Memory B cell (primary cell): ENCODE results near the gene DMXL1.
A peak's percentile ranks its signal among the peaks of the same experiment; 100 is the strongest.

ENCODE experiments used
- ATAC-seq: fragments of 150-1000 bp; cut with Tn5 transposase; 2 replicates; pipeline ENCODE4 v1.10.0; 2021; ENCODE audit warnings: low read depth, mild to moderate bottlenecking, moderate library complexity
- DNase-seq, 2 donors: peaks; one replicate each; pipeline ENCODE4 v3.0.0; 2022; ENCODE audit warnings: low spot score in 2 of 2
- H3K27ac Mint-ChIP-seq: one replicate; pipeline ENCODE4 v1.8.0; 2022; ENCODE audit warnings: mild to moderate bottlenecking, moderate library complexity, mixed read lengths
- H3K27me3 Mint-ChIP-seq: one replicate; pipeline ENCODE4 v1.8.0; 2022; ENCODE audit warnings: mixed read lengths
- H3K36me3 Mint-ChIP-seq: one replicate; pipeline ENCODE4 v1.8.0; 2022; ENCODE audit warnings: mild to moderate bottlenecking, mixed read lengths
- H3K4me1 Mint-ChIP-seq: one replicate; pipeline ENCODE4 v1.8.0; 2022; ENCODE audit warnings: mixed read lengths
- H3K4me3 Mint-ChIP-seq: one replicate; pipeline ENCODE4 v1.8.0; 2022; ENCODE audit warnings: mild to moderate bottlenecking, moderate library complexity, mixed read lengths
- H3K9me3 Mint-ChIP-seq: one replicate; pipeline ENCODE4 v1.8.0; 2022; ENCODE audit warnings: mixed read lengths

Gene DMXL1, protein sequence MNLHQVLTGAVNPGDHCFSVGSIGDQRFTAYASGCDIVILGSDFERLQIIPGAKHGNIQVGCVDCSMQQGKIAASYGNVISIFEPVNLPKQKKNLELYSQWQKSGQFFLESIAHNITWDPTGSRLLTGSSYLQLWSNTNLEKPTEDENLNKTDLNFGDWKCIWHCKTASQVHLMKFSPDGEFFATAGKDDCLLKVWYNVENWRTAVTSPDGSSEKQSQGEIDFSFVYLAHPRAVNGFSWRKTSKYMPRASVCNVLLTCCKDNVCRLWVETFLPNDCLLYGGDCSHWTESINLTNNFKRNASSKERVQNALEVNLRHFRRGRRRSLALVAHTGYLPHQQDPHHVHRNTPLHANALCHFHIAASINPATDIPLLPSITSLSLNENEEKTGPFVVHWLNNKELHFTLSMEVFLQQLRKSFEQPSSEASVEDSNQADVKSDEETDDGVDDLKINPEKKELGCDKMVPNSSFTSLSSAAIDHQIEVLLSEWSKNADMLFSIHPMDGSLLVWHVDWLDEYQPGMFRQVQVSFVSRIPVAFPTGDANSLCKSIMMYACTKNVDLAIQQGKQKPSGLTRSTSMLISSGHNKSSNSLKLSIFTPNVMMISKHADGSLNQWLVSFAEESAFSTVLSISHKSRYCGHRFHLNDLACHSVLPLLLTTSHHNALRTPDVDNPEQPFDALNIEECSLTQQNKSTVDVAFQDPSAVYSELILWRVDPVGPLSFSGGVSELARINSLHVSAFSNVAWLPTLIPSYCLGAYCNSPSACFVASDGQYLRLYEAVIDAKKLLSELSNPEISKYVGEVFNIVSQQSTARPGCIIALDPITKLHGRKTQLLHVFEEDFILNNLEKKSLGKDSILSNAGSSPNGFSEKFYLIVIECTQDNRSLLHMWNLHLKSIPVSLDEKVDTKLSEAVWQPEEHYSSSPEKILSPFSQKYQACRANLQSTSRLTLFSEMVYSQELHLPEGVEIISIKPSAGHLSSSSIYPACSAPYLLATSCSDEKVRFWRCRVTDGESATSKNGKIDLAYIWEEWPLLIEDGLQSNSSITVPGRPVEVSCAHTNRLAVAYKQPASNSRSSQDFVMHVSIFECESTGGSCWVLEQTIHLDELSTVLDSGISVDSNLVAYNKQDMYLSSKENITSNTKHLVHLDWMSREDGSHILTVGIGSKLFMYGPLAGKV (N-terminal part only)

DNA sequence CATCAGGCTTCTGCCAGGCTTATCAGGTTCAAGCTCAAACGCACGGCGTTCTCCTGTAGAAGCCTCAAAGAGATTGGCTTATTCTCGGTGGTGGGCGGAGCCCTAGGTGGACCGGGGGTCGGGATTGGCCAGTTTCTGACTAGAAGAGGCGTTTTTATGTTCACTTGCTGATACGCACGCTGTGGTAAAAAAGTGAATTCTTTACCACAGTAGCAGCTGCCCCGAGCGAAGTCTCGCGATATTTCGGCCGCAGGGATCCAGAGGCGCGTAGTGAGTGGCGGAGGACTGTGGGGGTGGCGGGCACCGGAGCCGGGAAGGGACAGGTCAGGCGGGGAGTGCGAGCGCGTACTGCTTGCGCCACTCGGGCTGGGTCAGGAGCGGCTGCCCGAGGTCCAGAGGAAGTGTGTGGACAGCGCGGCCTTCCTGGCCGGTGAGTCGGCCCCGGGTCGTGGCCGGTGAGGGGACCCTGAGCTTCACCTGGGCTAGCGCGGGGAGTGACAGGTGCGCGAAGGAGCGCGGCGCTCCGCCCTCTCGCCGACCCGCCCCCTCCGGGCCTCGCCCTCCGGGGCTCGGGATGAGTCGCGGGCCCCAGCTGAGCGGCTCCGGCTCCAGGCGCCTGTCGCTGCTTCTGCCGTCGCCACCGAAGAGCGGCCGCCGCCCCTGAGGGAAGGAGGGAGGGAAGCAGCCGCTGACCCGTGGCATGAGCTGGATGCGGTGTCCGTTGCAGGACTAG lies at the start of gene DMXL1:
Gene DMXL1, plus strand, starts transcription at position 260 of the 733 bp plus-strand sequence. CDS start 483 bp downstream, outside the sequence.
- Mint-ChIP-seq H3K36me3 (peaks cover 2% of the 10 kb centered on the region), H3K27ac (peak within 1 kb of the TSS; percentile 99), H3K4me1 (peaks cover 19% of the 10 kb centered on the region), H3K4me3 (peak within 1 kb of the TSS; percentile 100), H3K9me3 (no peaks in the 10 kb centered on the region), H3K27me3 (no peaks in the 10 kb centered on the region)
- ATAC-seq (peak; percentile 80), DNase-seq (peak; percentile 95 to 97)

DNA sequence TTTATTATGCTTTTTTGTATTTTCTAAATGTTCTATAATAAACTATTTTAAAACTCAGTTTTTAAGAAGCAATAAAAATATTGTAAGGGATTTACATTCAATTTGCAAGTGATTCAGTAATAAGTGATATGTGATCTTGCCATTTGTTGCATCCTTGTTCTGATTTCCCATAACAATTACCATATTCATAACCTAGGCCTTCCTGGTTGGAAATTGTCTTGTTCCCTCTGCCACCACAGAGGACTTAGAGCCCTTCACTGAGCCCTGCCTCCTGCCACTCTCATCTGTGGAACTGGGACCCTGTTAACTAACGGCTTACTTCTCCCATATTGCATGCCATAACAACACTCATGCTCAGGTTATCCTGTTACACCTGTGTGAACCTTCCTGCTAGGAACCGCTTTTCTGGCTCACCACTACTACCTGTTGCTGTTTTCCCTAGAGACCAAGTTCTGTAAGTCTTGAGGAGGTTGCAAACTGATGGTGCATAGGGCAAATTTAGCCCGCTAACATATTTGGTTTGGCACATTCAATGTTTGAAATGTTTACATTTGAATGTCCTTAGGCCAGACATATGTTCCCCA lies 49.6 kb upstream of the DMXL1 start:
- Mint-ChIP-seq H3K9me3 (no peaks in the 10 kb centered on the region), H3K27ac (peak overlapping the region; percentile 29), H3K27me3 (no peaks in the 10 kb centered on the region), H3K4me1 (peaks cover 44% of the 10 kb centered on the region), H3K4me3 (peak overlapping the region; percentile 24), H3K36me3 (peaks cover 4% of the 10 kb centered on the region)
- DNase-seq: no peak
- no peak for ATAC-seq

DNA sequence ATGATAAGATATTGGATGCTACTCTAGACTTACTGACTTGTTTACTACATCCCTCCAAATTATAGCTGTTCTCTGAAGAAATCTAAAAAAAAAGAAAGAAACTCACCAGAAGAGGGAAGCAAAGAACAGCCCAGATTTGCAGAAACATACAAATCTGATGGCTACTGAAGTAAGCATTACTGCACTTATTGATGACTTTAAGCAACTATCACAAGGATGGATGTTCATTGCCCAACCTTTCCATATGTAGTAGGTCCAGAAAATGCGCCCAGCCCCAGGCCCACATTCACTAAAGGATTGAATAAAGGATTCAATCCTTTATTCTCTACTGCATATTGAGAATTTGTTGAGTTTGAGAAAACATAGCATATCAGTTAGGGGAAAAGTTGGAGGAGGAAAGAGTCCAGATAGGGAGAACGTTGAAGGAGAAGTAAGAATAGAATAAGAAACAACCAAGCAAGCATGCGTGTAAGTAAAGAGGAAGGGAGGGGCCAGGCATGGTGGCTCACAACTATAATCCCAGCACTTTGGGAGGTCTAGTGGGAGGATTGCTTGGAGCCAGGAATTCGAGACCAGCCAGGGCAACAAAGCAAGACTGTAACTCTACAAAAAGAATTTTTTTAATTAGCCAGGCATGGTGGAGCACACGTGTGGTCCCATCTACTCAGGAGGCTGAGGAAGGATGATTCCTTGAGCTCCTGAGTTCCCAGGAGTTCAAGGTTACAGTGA lies 48.7 kb upstream of the DMXL1 start:
- Mint-ChIP-seq H3K9me3 (no peaks in the 10 kb centered on the region), H3K4me1 (peaks cover 39% of the 10 kb centered on the region), H3K4me3 (peak overlapping the region; percentile 16), H3K27ac (peak overlapping the region; percentile 29), H3K27me3 (no peaks in the 10 kb centered on the region), H3K36me3 (peaks cover 4% of the 10 kb centered on the region)
- ATAC-seq: peak; percentile 78
- DNase-seq: peak in 1 of 2 donors; percentile 39

DNA sequence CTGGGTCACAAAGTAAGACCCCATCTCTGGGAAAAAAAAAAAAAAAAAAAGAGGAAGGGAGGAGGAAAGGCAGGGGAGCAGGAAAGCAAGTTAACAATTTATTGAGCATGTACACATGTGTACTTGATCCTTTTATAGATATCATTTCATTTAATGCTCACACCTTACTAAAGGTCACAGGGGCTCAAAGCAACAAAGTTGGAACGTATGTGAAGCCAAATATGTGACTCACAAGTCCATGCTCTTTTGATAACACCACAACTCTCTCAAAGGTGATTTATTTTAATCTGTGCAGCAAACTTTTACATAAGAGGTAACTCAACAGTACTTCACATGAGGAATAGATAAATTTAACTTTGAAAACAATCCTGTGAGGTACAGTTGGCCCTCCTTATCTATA lies 48.1 kb upstream of the DMXL1 start:
- peaks cover 4% of the 10 kb centered on the region for H3K36me3 Mint-ChIP-seq
- H3K9me3 Mint-ChIP-seq: no peaks in the 10 kb centered on the region

DNA sequence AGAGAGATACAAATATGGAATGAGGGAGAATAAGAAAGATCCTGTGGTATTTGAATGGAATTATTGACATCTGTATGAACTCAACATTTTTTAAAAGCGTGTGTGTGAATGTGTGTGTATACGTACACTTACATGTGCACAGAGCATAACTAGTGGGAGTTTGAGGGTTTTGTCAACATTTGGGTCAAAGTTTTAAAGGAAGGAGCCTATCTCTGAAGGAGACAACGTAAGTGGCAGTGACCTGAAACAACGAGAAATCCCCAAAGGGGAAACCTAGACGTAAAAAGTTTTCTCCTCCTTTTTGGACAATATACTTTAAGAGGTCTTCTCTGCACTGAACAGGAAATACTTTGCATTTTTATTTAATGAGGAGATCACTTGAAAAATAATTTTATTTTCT lies 42.3 kb upstream of the DMXL1 start:
- Mint-ChIP-seq H3K36me3 (peaks cover 4% of the 10 kb centered on the region), H3K9me3 (no peaks in the 10 kb centered on the region), H3K4me1 (peaks cover 36% of the 10 kb centered on the region), H3K27me3 (no peaks in the 10 kb centered on the region), H3K27ac (peak overlapping the region; percentile 67), H3K4me3 (peak overlapping the region; percentile 33)
- DNase-seq (no peak), ATAC-seq (peak; percentile 45)

More for the DNA sequence above, 48.1 kb upstream of the DMXL1 start:
- Mint-ChIP-seq H3K27ac (no peak overlapping the region), H3K4me1 (peaks cover 42% of the 10 kb centered on the region), H3K4me3 (no peak overlapping the region), H3K27me3 (no peaks in the 10 kb centered on the region)
- DNase-seq (no peak), ATAC-seq (no peak)

DNA sequence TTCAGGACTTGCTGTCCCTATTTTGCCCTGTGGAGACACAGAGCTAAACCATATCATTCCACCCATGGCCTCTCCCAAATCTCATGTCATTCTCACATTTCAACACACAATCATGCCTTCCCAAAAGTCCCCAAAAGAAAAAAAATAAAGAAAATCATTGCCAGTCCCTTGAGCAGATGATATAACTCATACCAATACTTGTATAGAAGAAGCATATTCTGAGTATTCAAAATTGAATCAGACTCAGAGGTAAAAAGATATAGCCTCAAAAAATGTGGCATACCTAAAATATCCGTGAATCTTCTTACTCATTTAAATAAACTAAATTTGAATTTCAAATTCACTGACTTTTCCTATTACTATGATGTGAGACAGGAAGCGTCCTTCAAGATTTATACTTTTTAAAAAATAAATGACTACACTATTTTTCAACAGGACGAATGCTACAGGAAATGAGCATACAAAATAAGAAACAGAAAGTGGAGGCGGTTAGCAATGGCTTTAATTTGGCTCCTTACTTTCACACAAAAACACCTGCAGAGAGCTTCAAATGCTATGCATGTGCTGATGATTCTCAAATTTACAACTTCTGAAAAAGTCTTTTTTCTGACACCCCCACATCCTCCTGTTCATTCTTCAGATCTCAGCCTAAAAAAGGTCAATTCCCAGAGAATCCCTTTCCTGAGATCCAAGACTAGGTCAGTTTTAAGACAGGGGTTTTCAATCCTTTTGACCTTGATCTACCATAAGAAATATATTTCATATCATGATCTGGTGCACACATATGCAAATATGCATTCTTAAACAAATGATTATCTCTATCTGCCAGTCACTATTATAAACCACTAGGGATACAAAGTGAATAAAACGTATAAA lies 39.6 kb upstream of the DMXL1 start:
- H3K4me3 Mint-ChIP-seq: peak overlapping the region; percentile 63
- DNase-seq (no peak), ATAC-seq (peak; percentile 65)
- H3K27me3 Mint-ChIP-seq: no peaks in the 10 kb centered on the region
- peaks cover 28% of the 10 kb centered on the region for H3K4me1 Mint-ChIP-seq
- no peaks in the 10 kb centered on the region for H3K36me3 Mint-ChIP-seq
- H3K9me3 Mint-ChIP-seq: no peaks in the 10 kb centered on the region
- peak overlapping the region; percentile 85 for H3K27ac Mint-ChIP-seq

DNA sequence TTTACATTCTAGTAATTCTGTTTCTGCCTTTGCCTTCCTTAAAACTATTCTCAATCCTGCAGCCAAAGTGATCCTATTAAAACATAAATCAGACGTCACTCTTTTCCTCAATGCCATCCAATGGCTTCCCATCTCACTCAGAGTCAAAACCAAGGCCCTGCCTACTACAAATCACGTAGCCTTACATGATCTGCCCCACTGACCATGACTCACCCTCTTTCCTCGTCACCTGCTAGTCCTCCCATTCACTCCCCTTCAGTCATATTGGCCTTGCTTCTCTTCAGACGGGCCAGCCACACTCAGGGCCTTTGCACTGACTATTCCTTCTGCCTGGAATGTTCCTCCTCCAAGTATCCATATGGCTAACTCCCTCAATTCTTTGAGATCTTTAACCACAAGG lies 39.0 kb upstream of the DMXL1 start:
- H3K27me3 Mint-ChIP-seq: no peaks in the 10 kb centered on the region
- H3K9me3 Mint-ChIP-seq: no peaks in the 10 kb centered on the region
- peak overlapping the region; percentile 54 for H3K4me3 Mint-ChIP-seq
- peak overlapping the region; percentile 85 for H3K27ac Mint-ChIP-seq
- peaks cover 28% of the 10 kb centered on the region for H3K4me1 Mint-ChIP-seq
- H3K36me3 Mint-ChIP-seq: no peaks in the 10 kb centered on the region
- DNase-seq (no peak), ATAC-seq (peak; percentile 57)

DNA sequence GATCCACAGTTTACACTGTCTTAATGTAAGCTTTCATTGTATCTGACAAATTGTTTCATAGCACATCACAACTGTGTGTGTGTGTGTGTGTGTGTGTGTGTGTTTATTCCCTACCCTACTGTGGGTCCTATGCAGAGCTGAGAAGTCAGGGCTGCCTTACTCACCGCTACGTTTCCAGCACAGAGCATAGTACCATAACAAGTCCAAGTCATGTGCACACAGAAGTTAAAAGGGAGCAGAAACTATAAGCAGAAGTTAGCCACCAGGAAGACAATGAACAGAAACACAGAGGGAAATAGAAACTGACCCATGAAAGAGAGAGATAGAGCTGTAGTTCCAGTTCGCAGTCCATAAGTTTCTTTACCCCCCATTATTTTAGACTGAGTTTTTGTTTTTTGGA lies 38.2 kb upstream of the DMXL1 start:
- H3K27ac Mint-ChIP-seq: peak overlapping the region; percentile 85
- DNase-seq: no peak
- H3K36me3 Mint-ChIP-seq: no peaks in the 10 kb centered on the region
- no peaks in the 10 kb centered on the region for H3K9me3 Mint-ChIP-seq
- H3K4me3 Mint-ChIP-seq: peak overlapping the region; percentile 54
- ATAC-seq: peak; percentile 55
- no peaks in the 10 kb centered on the region for H3K27me3 Mint-ChIP-seq
- peaks cover 26% of the 10 kb centered on the region for H3K4me1 Mint-ChIP-seq

DNA sequence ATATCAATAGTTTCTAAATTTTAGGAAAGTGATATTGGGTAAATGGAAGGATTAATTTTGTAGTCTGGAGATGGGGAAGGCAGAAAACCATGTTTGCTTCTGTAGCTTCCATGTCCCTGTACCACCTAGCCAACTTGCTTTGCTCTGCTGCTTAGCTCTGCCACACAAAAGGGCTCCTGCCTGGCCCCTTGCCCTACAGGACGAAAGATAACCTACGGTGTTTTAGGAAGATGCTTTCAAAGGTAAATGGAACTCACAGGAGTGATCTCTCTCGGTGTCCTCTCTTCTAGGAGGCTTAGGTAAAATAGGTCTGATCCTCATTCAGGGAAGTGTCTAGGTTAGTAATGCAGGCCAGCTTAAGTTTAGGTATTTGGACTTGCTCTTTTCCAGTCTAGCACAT lies 37.8 kb upstream of the DMXL1 start:
- H3K27me3 Mint-ChIP-seq: no peaks in the 10 kb centered on the region
- peaks cover 22% of the 10 kb centered on the region for H3K4me1 Mint-ChIP-seq
- peak overlapping the region; percentile 85 for H3K27ac Mint-ChIP-seq
- peak overlapping the region; percentile 22 for H3K4me3 Mint-ChIP-seq
- no peak for DNase-seq
- H3K36me3 Mint-ChIP-seq: no peaks in the 10 kb centered on the region
- no peak for ATAC-seq
- H3K9me3 Mint-ChIP-seq: no peaks in the 10 kb centered on the region

DNA sequence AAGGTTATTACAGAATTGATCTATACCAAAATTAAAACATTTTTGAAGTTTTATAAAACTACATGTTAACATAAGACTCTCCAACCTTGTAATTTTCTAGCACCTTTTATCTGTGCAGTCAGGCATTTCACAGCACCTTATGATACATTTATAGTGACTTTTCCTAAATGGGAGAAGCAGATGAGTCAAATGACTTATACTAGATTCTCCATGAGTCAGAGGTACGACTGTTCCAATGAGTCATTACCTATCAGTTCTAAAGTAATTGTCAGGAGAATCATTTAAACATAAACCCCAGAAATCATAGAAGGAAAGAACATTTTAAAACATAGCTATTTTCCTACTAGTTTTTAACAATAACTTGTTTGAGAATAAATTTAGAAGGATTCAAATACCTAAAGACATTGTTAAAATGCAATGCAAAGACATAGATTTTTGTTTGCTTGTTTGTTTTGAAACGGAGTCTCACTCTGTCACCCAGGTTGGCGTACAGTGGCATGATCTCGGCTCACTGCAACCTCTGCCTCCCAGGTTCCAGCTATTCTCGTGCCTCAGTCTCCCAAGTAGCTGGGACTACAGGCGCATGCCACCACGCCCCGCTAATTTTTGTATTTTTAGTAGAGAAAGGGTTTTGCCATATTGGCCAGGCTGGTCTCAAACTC lies 34.7 kb upstream of the DMXL1 start:
- H3K4me3 Mint-ChIP-seq: no peak overlapping the region
- H3K27ac Mint-ChIP-seq: no peak overlapping the region
- H3K27me3 Mint-ChIP-seq: no peaks in the 10 kb centered on the region
- no peaks in the 10 kb centered on the region for H3K36me3 Mint-ChIP-seq
- no peak for ATAC-seq
- peaks cover 1% of the 10 kb centered on the region for H3K9me3 Mint-ChIP-seq
- no peak for DNase-seq
- H3K4me1 Mint-ChIP-seq: peaks cover 17% of the 10 kb centered on the region

DNA sequence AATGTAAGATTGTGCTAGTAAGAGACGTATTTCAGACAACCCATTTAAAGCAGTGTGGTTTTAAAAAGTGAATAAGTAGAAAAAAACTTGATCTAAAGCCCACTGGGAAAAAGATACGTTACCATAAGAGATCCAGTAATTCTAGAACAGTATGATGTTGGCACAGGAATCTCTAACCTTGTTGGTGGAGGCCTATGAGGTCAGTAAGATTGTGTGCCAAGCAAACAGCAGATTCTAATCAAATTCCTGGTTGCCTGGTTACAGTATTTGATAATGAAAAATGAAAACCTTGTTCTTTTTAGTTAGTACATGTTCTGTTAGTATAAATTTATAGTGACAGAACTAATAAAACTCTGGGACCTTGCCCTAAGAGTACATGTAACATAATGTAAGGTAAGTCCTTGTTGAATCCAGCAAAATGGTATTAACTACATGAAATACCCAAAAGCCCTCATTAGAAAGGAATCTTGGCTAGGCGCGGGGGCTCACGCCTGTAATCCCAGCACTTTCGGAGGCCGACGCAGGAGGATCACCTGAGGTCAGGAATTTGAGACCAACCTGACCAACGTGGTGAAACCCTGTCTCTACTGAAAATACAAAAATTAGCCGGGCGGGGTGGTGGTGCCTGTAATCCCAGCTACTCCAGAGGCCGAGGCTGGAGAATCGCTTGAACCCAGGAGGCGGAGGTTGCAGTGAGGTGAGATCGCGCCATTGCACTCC lies 33.2 kb upstream of the DMXL1 start:
- no peak overlapping the region for H3K27ac Mint-ChIP-seq
- no peak for ATAC-seq
- H3K36me3 Mint-ChIP-seq: no peaks in the 10 kb centered on the region
- H3K4me1 Mint-ChIP-seq: peaks cover 10% of the 10 kb centered on the region
- peaks cover 1% of the 10 kb centered on the region for H3K9me3 Mint-ChIP-seq
- no peaks in the 10 kb centered on the region for H3K27me3 Mint-ChIP-seq
- no peak for DNase-seq
- no peak overlapping the region for H3K4me3 Mint-ChIP-seq
